Endothelial cell of umbilical vein (primary cell): ENCODE data around the gene EGLN1.

Experiments used
- EZH2 ChIP-seq: IDR thresholded peaks from 2 replicates; pipeline ENCODE4 v1.6.1; 2012; ENCODE audit warnings: borderline replicate concordance, low read depth, mild to moderate bottlenecking, moderate library complexity, low read length, inconsistent platforms; ENCODE audit not compliant: severe bottlenecking
- FOS ChIP-seq: IDR thresholded peaks from 2 replicates; pipeline ENCODE4 v1.6.1; 2011; ENCODE audit warnings: mild to moderate bottlenecking, low read length, moderate library complexity, borderline replicate concordance; ENCODE audit not compliant: insufficient read depth
- GATA2 ChIP-seq: IDR thresholded peaks from 2 replicates; pipeline ENCODE4 v1.7.0; 2011; ENCODE audit warnings: low read depth, mild to moderate bottlenecking, moderate library complexity, mixed read lengths, low read length; ENCODE audit not compliant: insufficient read length, insufficient read depth
- JUN ChIP-seq: IDR thresholded peaks from 2 replicates; pipeline ENCODE4 v1.6.1; 2011; ENCODE audit warnings: borderline replicate concordance, low read depth; ENCODE audit not compliant: insufficient read length, insufficient read depth
- MYC ChIP-seq: IDR thresholded peaks from one replicate; pipeline ENCODE4 v1.6.1; 2011; ENCODE audit warnings: mild to moderate bottlenecking, low read depth, low read length
- POLR2A ChIP-seq: IDR thresholded peaks from 2 replicates; pipeline ENCODE4 v1.6.1; 2012; ENCODE audit warnings: low read depth, mild to moderate bottlenecking, control low read depth, low read length
- POLR2AphosphoS5 ChIP-seq: IDR thresholded peaks from 2 replicates; pipeline ENCODE4 v1.6.1; 2012; ENCODE audit warnings: low read depth, mild to moderate bottlenecking, control low read depth, low read length, moderate library complexity; ENCODE audit not compliant: insufficient read depth
- TF ChIP-seq, protein P1 (sequence below), 2 donors: IDR thresholded peaks; 1 replicate in 1 of 2; 2 replicates in 1 of 2; pipeline ENCODE4 v1.5.1; 2011; ENCODE audit warnings: low read length in 2 of 2, mild to moderate bottlenecking in 2 of 2, moderate library complexity in 2 of 2, control low read depth in 1 of 2, inconsistent platforms in 1 of 2, low read depth in 1 of 2; ENCODE audit not compliant: insufficient read depth in 1 of 2; ENCODE audit errors: extremely low read depth in 1 of 2
- TF ChIP-seq, protein P2 (sequence below): IDR thresholded peaks from 2 replicates; pipeline ENCODE4 v1.6.1; 2011; ENCODE audit not compliant: insufficient read depth, insufficient read length

- TF ChIP-seq, protein P1, sequence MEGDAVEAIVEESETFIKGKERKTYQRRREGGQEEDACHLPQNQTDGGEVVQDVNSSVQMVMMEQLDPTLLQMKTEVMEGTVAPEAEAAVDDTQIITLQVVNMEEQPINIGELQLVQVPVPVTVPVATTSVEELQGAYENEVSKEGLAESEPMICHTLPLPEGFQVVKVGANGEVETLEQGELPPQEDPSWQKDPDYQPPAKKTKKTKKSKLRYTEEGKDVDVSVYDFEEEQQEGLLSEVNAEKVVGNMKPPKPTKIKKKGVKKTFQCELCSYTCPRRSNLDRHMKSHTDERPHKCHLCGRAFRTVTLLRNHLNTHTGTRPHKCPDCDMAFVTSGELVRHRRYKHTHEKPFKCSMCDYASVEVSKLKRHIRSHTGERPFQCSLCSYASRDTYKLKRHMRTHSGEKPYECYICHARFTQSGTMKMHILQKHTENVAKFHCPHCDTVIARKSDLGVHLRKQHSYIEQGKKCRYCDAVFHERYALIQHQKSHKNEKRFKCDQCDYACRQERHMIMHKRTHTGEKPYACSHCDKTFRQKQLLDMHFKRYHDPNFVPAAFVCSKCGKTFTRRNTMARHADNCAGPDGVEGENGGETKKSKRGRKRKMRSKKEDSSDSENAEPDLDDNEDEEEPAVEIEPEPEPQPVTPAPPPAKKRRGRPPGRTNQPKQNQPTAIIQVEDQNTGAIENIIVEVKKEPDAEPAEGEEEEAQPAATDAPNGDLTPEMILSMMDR (IDR thresholded peaks at IDR 0.05; ENCODE audit: extremely low read depth in 1 of 2, insufficient read depth in 1 of 2, low read depth in 1 of 2, low read length in 2 of 2): no peak
- TF ChIP-seq, protein P2, sequence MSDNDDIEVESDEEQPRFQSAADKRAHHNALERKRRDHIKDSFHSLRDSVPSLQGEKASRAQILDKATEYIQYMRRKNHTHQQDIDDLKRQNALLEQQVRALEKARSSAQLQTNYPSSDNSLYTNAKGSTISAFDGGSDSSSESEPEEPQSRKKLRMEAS: no peak
- TF ChIP-seq POLR2AphosphoS5: no peak
- TF ChIP-seq FOS: no peak
- no peak for TF ChIP-seq POLR2A
- TF ChIP-seq EZH2: no peak
- TF ChIP-seq JUN: no peak
- TF ChIP-seq MYC: no peak
- no peak for TF ChIP-seq GATA2
These were observed 28.4 kb downstream of the EGLN1 start for GRCh38 chr1:231393668-231394067.
